Measurements from ENCODE around the gene SAP30BP.

Gene SAP30BP

GRCh38 chr17:75652934-75653549 lies 14.1 kb upstream of the SAP30BP start:
- Histone ChIP-seq H3K4me1 (ENCODE audit: control insufficient read depth, insufficient read depth, low read length) (no peaks in the 10 kb centered on the region), H3K9ac (ENCODE audit: low read depth, low read length) (no peak overlapping the region), H3K27me3 (ENCODE audit: control insufficient read depth, insufficient read depth, low read length) (no peaks in the 10 kb centered on the region), H3K36me3 (ENCODE audit: control insufficient read depth, insufficient read depth, low read length) (peaks cover 18% of the 10 kb centered on the region), H3K4me3 (ENCODE audit: low read depth, low read length) (no peak overlapping the region), H3K9me3 (ENCODE audit: control insufficient read depth, insufficient read depth, low read length) (no peaks in the 10 kb centered on the region)

GRCh38 chr17:75654176-75654575 lies 13.0 kb upstream of the SAP30BP start:
- no peak overlapping the region for H3K4me3 ChIP-seq (ENCODE audit: low read depth, low read length)
- no peak overlapping the region for H3K9ac ChIP-seq (ENCODE audit: low read depth, low read length)
- H3K9me3 ChIP-seq (ENCODE audit: control insufficient read depth, insufficient read depth, low read length) = no peaks in the 10 kb centered on the region
- H3K4me1 ChIP-seq (ENCODE audit: control insufficient read depth, insufficient read depth, low read length) = no peaks in the 10 kb centered on the region
- no peaks in the 10 kb centered on the region for H3K27me3 ChIP-seq (ENCODE audit: control insufficient read depth, insufficient read depth, low read length)
- H3K36me3 ChIP-seq (ENCODE audit: control insufficient read depth, insufficient read depth, low read length) = peaks cover 15% of the 10 kb centered on the region

GRCh38 chr17:75658237-75658636 lies 8.9 kb upstream of the SAP30BP start:
- Histone ChIP-seq H3K27me3 (ENCODE audit: control insufficient read depth, insufficient read depth, low read length) (no peaks in the 10 kb centered on the region), H3K9ac (ENCODE audit: low read depth, low read length) (no peak overlapping the region), H3K36me3 (ENCODE audit: control insufficient read depth, insufficient read depth, low read length) (peaks cover 14% of the 10 kb centered on the region), H3K4me3 (ENCODE audit: low read depth, low read length) (no peak overlapping the region), H3K4me1 (ENCODE audit: control insufficient read depth, insufficient read depth, low read length) (no peaks in the 10 kb centered on the region), H3K9me3 (ENCODE audit: control insufficient read depth, insufficient read depth, low read length) (no peaks in the 10 kb centered on the region)

DNA sequence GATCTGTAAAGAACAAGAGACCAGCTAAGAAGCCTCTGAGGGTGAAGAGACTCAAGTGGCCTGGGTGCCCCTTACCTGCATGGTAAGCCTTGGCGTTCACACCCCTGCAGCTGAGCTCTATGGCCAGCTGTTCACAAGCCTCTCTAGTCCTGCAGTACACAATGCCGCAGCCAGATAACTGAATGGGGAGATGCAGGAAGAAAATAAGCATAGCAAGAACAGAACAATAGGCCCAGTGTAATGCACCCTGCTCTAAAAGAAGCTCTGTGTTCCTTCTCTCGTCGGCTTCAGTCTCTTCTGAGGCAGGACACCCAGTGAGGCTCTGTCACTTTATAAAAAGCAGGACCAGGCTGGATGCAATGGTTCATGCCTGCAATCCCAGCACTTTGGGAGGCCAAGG lies 5.6 kb upstream of the SAP30BP start:
- peaks cover 19% of the 10 kb centered on the region for H3K36me3 ChIP-seq (ENCODE audit: control insufficient read depth, insufficient read depth, low read length)

DNA sequence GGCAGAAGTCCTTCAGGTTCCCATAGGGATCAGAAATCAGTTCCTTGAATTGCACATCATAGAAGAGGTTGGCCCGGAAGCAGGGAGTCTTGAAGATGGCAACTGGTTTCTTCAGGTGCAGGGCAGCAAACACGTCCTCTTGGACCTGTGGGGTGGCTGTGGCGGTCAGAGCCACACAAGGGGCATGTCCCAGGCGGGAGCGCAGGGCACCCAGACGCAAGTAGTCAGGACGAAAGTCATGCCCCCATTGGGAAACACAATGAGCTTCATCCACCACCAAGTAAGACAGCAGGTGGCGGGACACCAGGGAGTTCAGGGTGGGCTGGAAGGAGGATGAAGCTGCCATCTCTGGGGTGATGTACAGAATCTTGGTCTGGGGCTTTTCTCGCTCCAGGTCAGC lies 4.6 kb upstream of the SAP30BP start:
- no peaks in the 10 kb centered on the region for H3K4me1 ChIP-seq (ENCODE audit: control insufficient read depth, insufficient read depth, low read length)
- H3K4me3 ChIP-seq (ENCODE audit: low read depth, low read length) = no peak overlapping the region
- H3K9ac ChIP-seq (ENCODE audit: low read depth, low read length) = no peak overlapping the region
- H3K9me3 ChIP-seq (ENCODE audit: control insufficient read depth, insufficient read depth, low read length) = no peaks in the 10 kb centered on the region
- peaks cover 19% of the 10 kb centered on the region for H3K36me3 ChIP-seq (ENCODE audit: control insufficient read depth, insufficient read depth, low read length)
- H3K27me3 ChIP-seq (ENCODE audit: control insufficient read depth, insufficient read depth, low read length) = no peaks in the 10 kb centered on the region

More for the DNA sequence above, 5.6 kb upstream of the SAP30BP start:
- Histone ChIP-seq H3K4me3 (ENCODE audit: low read depth, low read length) (no peak overlapping the region), H3K27me3 (ENCODE audit: control insufficient read depth, insufficient read depth, low read length) (no peaks in the 10 kb centered on the region), H3K9me3 (ENCODE audit: control insufficient read depth, insufficient read depth, low read length) (no peaks in the 10 kb centered on the region), H3K4me1 (ENCODE audit: control insufficient read depth, insufficient read depth, low read length) (no peaks in the 10 kb centered on the region), H3K9ac (ENCODE audit: low read depth, low read length) (no peak overlapping the region)

- Histone ChIP-seq H3K9ac (ENCODE audit: low read depth, low read length) (no peak overlapping the region), H3K9me3 (ENCODE audit: control insufficient read depth, insufficient read depth, low read length) (no peaks in the 10 kb centered on the region), H3K36me3 (ENCODE audit: control insufficient read depth, insufficient read depth, low read length) (peaks cover 22% of the 10 kb centered on the region), H3K4me3 (ENCODE audit: low read depth, low read length) (no peak overlapping the region), H3K27me3 (ENCODE audit: control insufficient read depth, insufficient read depth, low read length) (no peaks in the 10 kb centered on the region), H3K4me1 (ENCODE audit: control insufficient read depth, insufficient read depth, low read length) (peaks cover 3% of the 10 kb centered on the region)
Measured at GRCh38 chr17:75664099-75664549, 3.0 kb upstream of the SAP30BP start.

DNA sequence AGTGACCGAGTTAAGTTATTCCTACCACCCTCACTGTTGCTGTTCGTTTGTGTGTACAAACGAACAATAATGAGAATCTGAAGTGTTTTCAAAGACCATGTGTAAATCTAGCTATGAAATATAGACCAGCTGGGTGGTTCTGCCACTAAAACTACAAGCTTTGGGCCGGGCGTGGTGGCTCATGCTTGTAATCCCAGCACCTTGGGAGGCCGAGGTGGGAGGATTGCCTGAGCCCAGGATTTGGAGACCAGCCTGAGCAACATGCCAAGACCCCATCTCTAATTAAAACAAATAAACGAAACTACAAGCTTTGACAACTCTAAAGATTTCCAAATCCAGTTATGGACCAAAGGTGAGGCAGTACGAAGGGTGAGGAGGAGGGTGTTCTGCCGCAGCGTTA lies 1.2 kb upstream of the SAP30BP start:
- Histone ChIP-seq H3K9ac (ENCODE audit: low read depth, low read length) (no peak overlapping the region), H3K4me1 (ENCODE audit: control insufficient read depth, insufficient read depth, low read length) (peaks cover 3% of the 10 kb centered on the region), H3K27me3 (ENCODE audit: control insufficient read depth, insufficient read depth, low read length) (no peaks in the 10 kb centered on the region), H3K4me3 (ENCODE audit: low read depth, low read length) (peak overlapping the region; percentile 100), H3K9me3 (ENCODE audit: control insufficient read depth, insufficient read depth, low read length) (no peaks in the 10 kb centered on the region), H3K36me3 (ENCODE audit: control insufficient read depth, insufficient read depth, low read length) (peaks cover 29% of the 10 kb centered on the region)

DNA sequence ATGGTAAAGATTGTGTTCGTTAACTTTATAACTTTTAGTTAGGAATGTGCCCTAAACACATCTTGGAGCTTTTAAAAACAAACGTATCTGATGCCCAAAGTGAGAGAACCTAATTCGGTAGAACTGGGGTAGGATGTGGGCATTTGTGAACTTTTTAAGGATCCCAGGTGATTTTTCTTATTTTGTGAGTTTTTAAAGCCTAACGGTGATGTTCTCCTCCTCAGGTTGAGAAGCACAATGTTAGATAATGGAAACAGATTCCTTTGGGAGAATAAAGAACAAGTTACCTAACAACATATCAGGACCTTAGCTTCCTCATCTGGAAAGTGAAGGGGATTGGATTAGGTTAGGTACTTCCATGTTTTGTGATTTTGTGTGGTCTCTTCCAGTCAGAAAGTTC lies 687 bp downstream of the SAP30BP start:
- Histone ChIP-seq H3K9ac (ENCODE audit: low read depth, low read length) (peak overlapping the region; percentile 92), H3K27me3 (ENCODE audit: control insufficient read depth, insufficient read depth, low read length) (no peaks in the 10 kb centered on the region), H3K4me1 (ENCODE audit: control insufficient read depth, insufficient read depth, low read length) (peaks cover 3% of the 10 kb centered on the region), H3K36me3 (ENCODE audit: control insufficient read depth, insufficient read depth, low read length) (peaks cover 24% of the 10 kb centered on the region), H3K9me3 (ENCODE audit: control insufficient read depth, insufficient read depth, low read length) (no peaks in the 10 kb centered on the region), H3K4me3 (ENCODE audit: low read depth, low read length) (peak overlapping the region; percentile 100)

GRCh38 chr17:75668489-75668888 lies 1.4 kb downstream of the SAP30BP start:
- Histone ChIP-seq H3K4me3 (ENCODE audit: low read depth, low read length) (no peak overlapping the region), H3K36me3 (ENCODE audit: control insufficient read depth, insufficient read depth, low read length) (peaks cover 23% of the 10 kb centered on the region)

GRCh38 chr17:75670868-75671267 lies 3.7 kb downstream of the SAP30BP start:
- Histone ChIP-seq H3K27me3 (ENCODE audit: control insufficient read depth, insufficient read depth, low read length) (no peaks in the 10 kb centered on the region), H3K9me3 (ENCODE audit: control insufficient read depth, insufficient read depth, low read length) (no peaks in the 10 kb centered on the region), H3K36me3 (ENCODE audit: control insufficient read depth, insufficient read depth, low read length) (peaks cover 19% of the 10 kb centered on the region), H3K4me1 (ENCODE audit: control insufficient read depth, insufficient read depth, low read length) (peaks cover 3% of the 10 kb centered on the region), H3K9ac (ENCODE audit: low read depth, low read length) (no peak overlapping the region), H3K4me3 (ENCODE audit: low read depth, low read length) (no peak overlapping the region)

More at GRCh38 chr17:75668489-75668888, 1.4 kb downstream of the SAP30BP start:
- H3K9me3 ChIP-seq (ENCODE audit: control insufficient read depth, insufficient read depth, low read length) = no peaks in the 10 kb centered on the region
- H3K4me1 ChIP-seq (ENCODE audit: control insufficient read depth, insufficient read depth, low read length) = peaks cover 3% of the 10 kb centered on the region
- H3K9ac ChIP-seq (ENCODE audit: low read depth, low read length) = no peak overlapping the region
- no peaks in the 10 kb centered on the region for H3K27me3 ChIP-seq (ENCODE audit: control insufficient read depth, insufficient read depth, low read length)

- Histone ChIP-seq H3K27me3 (ENCODE audit: control insufficient read depth, insufficient read depth, low read length) (no peaks in the 10 kb centered on the region), H3K36me3 (ENCODE audit: control insufficient read depth, insufficient read depth, low read length) (peaks cover 19% of the 10 kb centered on the region), H3K9me3 (ENCODE audit: control insufficient read depth, insufficient read depth, low read length) (no peaks in the 10 kb centered on the region), H3K4me3 (ENCODE audit: low read depth, low read length) (no peak overlapping the region), H3K4me1 (ENCODE audit: control insufficient read depth, insufficient read depth, low read length) (peaks cover 3% of the 10 kb centered on the region), H3K9ac (ENCODE audit: low read depth, low read length) (no peak overlapping the region)
Measured at GRCh38 chr17:75672011-75672410, 4.9 kb downstream of the SAP30BP start.

- no peaks in the 10 kb centered on the region for H3K27me3 ChIP-seq (ENCODE audit: control insufficient read depth, insufficient read depth, low read length)
- no peak overlapping the region for H3K4me3 ChIP-seq (ENCODE audit: low read depth, low read length)
Measured at GRCh38 chr17:75673487-75673886, 6.3 kb downstream of the SAP30BP start.

More at GRCh38 chr17:75673487-75673886, 6.3 kb downstream of the SAP30BP start:
- H3K4me1 ChIP-seq (ENCODE audit: control insufficient read depth, insufficient read depth, low read length) = no peaks in the 10 kb centered on the region
- no peaks in the 10 kb centered on the region for H3K9me3 ChIP-seq (ENCODE audit: control insufficient read depth, insufficient read depth, low read length)
- H3K36me3 ChIP-seq (ENCODE audit: control insufficient read depth, insufficient read depth, low read length) = peaks cover 19% of the 10 kb centered on the region
- H3K9ac ChIP-seq (ENCODE audit: low read depth, low read length) = no peak overlapping the region
